ENCODE data around the gene TRIM41.
"Not testable (repeated sequence)": the region's sequence is repeated elsewhere in the genome, so short reads cannot be mapped to it uniquely, and the experiment has no call there.

GRCh38 chr5:181282415-181282814 lies 59.3 kb downstream of the TRIM41 start:
- TF ChIP-seq CTCF (IDR thresholded peaks at IDR 0.05; ENCODE audit: insufficient read depth, low read length); POLR2AphosphoS5 (IDR thresholded peaks at IDR 0.05; ENCODE audit: low read depth): not testable (repeated sequence)
